ENCODE results near the gene SERPIND1. TPM values are rescaled to one million over a fixed set of nuclear protein-coding genes. Genes with fewer than 3 reads are reported as not detected.

SERPIND1 gene
- total and polyA plus RNA-seq, 2 of the 8 experiments (the other 6 are each of a cell fraction or from before 2014, with no cell fraction given): not detected

GRCh38 chr22:20728523-20729190 lies 45.3 kb upstream of the SERPIND1 start:
- Histone ChIP-seq H4K91ac (replicated peaks; ENCODE audit: insufficient read length, low read length) (no peak overlapping the region), H3K36me3 (ENCODE audit: control insufficient read depth in 2 of 4, insufficient read depth in 4 of 4, low read length in 3 of 4) (peaks cover 0 to 3% (median under 1%) of the 10 kb centered on the region in 4 experiments; a peak in 2 of 8 replicates), H3K27ac (ENCODE audit: low read depth, low read length) (no peak overlapping the region), H3K4ac (replicated peaks; ENCODE audit: insufficient read length, low read depth, low read length) (no peak overlapping the region), H2BK12ac (ENCODE audit: low read depth, low read length) (no peak overlapping the region), H4K8ac (ENCODE audit: extremely low read depth, insufficient read depth, low read length) (no peak overlapping the region), H3K4me1 (replicated peaks in 1 of 4; ENCODE audit: control insufficient read depth in 3 of 4, insufficient read depth in 4 of 4, low read length in 3 of 4) (no peaks in the 10 kb centered on the region), H3K14ac (ENCODE audit: insufficient read length) (no peak overlapping the region), H2AK5ac (ENCODE audit: low read depth, low read length) (no peak overlapping the region), H3K23ac (ENCODE audit: insufficient read length) (no peak overlapping the region), H3K27me3 (replicated peaks in 1 of 4; ENCODE audit: control insufficient read depth in 3 of 4, extremely low read depth in 1 of 4, insufficient read depth in 3 of 4, low read length in 3 of 4) (no peaks in the 10 kb centered on the region), H3K79me2 (ENCODE audit: control insufficient read depth in 1 of 2, insufficient read depth in 2 of 2, low read length in 2 of 2) (no peaks in the 10 kb centered on the region), H3K56ac (replicated peaks; ENCODE audit: insufficient read length, low read depth, low read length) (no peak overlapping the region), H3K79me1 (ENCODE audit: low read depth, low read length) (no peaks in the 10 kb centered on the region), H3K4me3 (ENCODE audit: extremely low read depth in 1 of 4, insufficient read depth in 2 of 4, low read depth in 3 of 4, low read length in 4 of 4) (no peak overlapping the region), H3K23me2 (ENCODE audit: low read depth, low read length) (no peaks in the 10 kb centered on the region; the same call in 1 of the 2 replicates), H3K4me2 (ENCODE audit: insufficient read depth in 1 of 2, low read depth in 2 of 2, low read length in 2 of 2) (no peak overlapping the region), H2BK20ac (ENCODE audit: low read length) (no peak overlapping the region), H2AFZ (ENCODE audit: low read length) (no peak overlapping the region), H3K18ac (ENCODE audit: extremely low read depth, low read length) (no peak overlapping the region), H3K9ac (replicated peaks in 1 of 4; ENCODE audit: extremely low read depth in 1 of 4, low read depth in 3 of 4, low read length in 3 of 4) (no peak overlapping the region), H2BK15ac (ENCODE audit: low read length) (no peak overlapping the region), H2BK5ac (ENCODE audit: low read depth, low read length) (no peak overlapping the region), H4K5ac (ENCODE audit: insufficient read length, low read depth, low read length) (no peak overlapping the region), H2BK120ac (replicated peaks; ENCODE audit: low read depth, low read length) (no peak overlapping the region), H4K20me1 (replicated peaks in 1 of 2; ENCODE audit: control insufficient read depth in 1 of 2, insufficient read depth in 2 of 2, low read length in 2 of 2) (peaks cover 0 to 2% of the 10 kb centered on the region in 2 experiments), H3K9me3 (ENCODE audit: insufficient read depth in 2 of 2, low read depth in 1 of 2, low read length in 1 of 2) (no peaks in the 10 kb centered on the region)
- FAIRE-seq (no peak), DNase-seq (ENCODE audit: low read depth in 1 of 2, low spot score in 2 of 2) (no peak)
- WGBS, 2 experiments (ENCODE audit: extremely low coverage in 1 of 2, insufficient coverage in 1 of 2, insufficient read length in 1 of 2, insufficient replicate concordance in 2 of 2, low coverage in 1 of 2, low lambda C conversion rate in 2 of 2, missing lambda C conversion rate in 1 of 2): 92% methylated on average over 10 of the region's 10 CpGs; no CpG with 5 or more reads in 1 of the 2 experiments
- POLR2A ChIA-PET (ENCODE audit: partially characterized antibody): no interaction called here
- CTCF ChIA-PET (ENCODE audit: partially characterized antibody): interaction anchor here (1.0 to 2.1 kb wide), 2 partner anchors 13 to 145 kb away, joined by 3 to 12 read pairs; no protein-coding TSS in a partner anchor
- TF ChIP-seq TBP (IDR thresholded peaks at IDR 0.05; ENCODE audit: low read depth, low read length) (no peak), RFX5 (IDR thresholded peaks at IDR 0.05; ENCODE audit: borderline replicate concordance, low read depth, low read length) (no peak), NANOG (IDR thresholded peaks at IDR 0.05; ENCODE audit: insufficient read depth, low read depth, low read length, poor library complexity, severe bottlenecking) (no peak), CTBP2 (IDR thresholded peaks at IDR 0.05; ENCODE audit: borderline replicate concordance, insufficient read depth, insufficient read length, low read length) (no peak), CTCF (IDR thresholded peaks at IDR 0.05; ENCODE audit: control extremely low read depth in 1 of 3, insufficient read depth in 1 of 3, low read depth in 1 of 3, low read length in 3 of 3) (no peak), CEBPB (IDR thresholded peaks at IDR 0.05; ENCODE audit: low read depth, low read length) (no peak), BRCA1 (IDR thresholded peaks at IDR 0.05; ENCODE audit: low read depth, low read length) (no peak)

All from H1 (cell line).